T-helper 17 cell (primary cell): ENCODE results near the gene HYKK. TPM values are rescaled to one million over a fixed set of nuclear protein-coding genes. Genes with fewer than 3 reads are reported as not detected.

ENCODE experiments used
- ATAC-seq: fragments of 150-1000 bp; cut with Tn5 transposase; 2 replicates; pipeline ENCODE4 v1.10.0; 2021; ENCODE audit warnings: mild to moderate bottlenecking, moderate library complexity
- DNase-seq, 3 donors: peaks; one replicate each; pipeline versions ENCODE4 v3.0.0 to v3.0.0-alpha.2; 2020 to 2021
- H3K9me3 ChIP-seq: one replicate; pipeline ENCODE4 v1.7.0; 2013; ENCODE audit warnings: low read length, mild to moderate bottlenecking; ENCODE audit not compliant: control insufficient read depth, poor library complexity, severe bottlenecking
- H3K27ac Mint-ChIP-seq: one replicate; pipeline ENCODE4 v1.8.0; 2022; ENCODE audit warnings: mild to moderate bottlenecking, moderate library complexity, mixed read lengths
- H3K27me3 Mint-ChIP-seq: one replicate; pipeline ENCODE4 v1.8.0; 2022; ENCODE audit warnings: mixed read lengths
- H3K36me3 Mint-ChIP-seq: one replicate; pipeline ENCODE4 v1.8.0; 2022; ENCODE audit warnings: low read depth, mixed read lengths
- H3K4me1 Mint-ChIP-seq: one replicate; pipeline ENCODE4 v1.8.0; 2022; ENCODE audit warnings: mild to moderate bottlenecking, mixed read lengths
- H3K4me3 Mint-ChIP-seq: one replicate; pipeline ENCODE4 v1.8.0; 2022; ENCODE audit warnings: mild to moderate bottlenecking, moderate library complexity, mixed read lengths
- total RNA-seq, 4 donors: library from RNA in 2 of 4; stranded (reverse) in 2 of 4; gene quantifications; one replicate each; pipeline ENCODE4 v1.2.3 and lab custom pipeline; 2022 to 2026

HYKK gene
- total RNA-seq, 2 donors from 2014 or later: 1.1 to 2.0 TPM

- no peaks in the 10 kb centered on the region for H3K9me3 ChIP-seq
- H3K4me1 Mint-ChIP-seq: peaks cover 2% of the 10 kb centered on the region
- DNase-seq (no peak), ATAC-seq (no peak)
- no peaks in the 10 kb centered on the region for H3K27me3 Mint-ChIP-seq
- H3K36me3 Mint-ChIP-seq: peaks cover 2% of the 10 kb centered on the region
- no peak overlapping the region for H3K4me3 Mint-ChIP-seq
- no peak overlapping the region for H3K27ac Mint-ChIP-seq
Measured at GRCh38 chr15:78574944-78575343, 67.6 kb downstream of the HYKK start.

Other genes starting within 250 kb of the HYKK start
- gene DNAJA4, start 243.0 kb upstream of the HYKK start, total RNA-seq: 10 to 100 TPM; 28.0 to 30.3 TPM
- gene SKIC8, start 208.0 kb upstream of the HYKK start, total RNA-seq: 10 to 100 TPM; 24.3 to 24.4 TPM
- gene CRABP1, start 167.2 kb upstream of the HYKK start, total RNA-seq: not detected
- 10 to 100 TPM; 51.9 to 56.3 TPM for gene IREB2, start 69.4 kb upstream of the HYKK start, total RNA-seq
- 10 to 100 TPM; 66.6 to 72.8 TPM for gene PSMA4, start 32.9 kb downstream of the HYKK start, total RNA-seq
- under 1 TPM; 0.39 to 0.65 TPM for gene CHRNA5, start 57.9 kb downstream of the HYKK start, total RNA-seq
- not detected for gene CHRNA3, start 113.4 kb downstream of the HYKK start, total RNA-seq
- not detected for gene CHRNB4, start 133.6 kb downstream of the HYKK start, total RNA-seq